NCI-H2196 treated with DMSO at 0.1 percent for 48 hours (cell line): ENCODE results near the gene REP15.
"Not testable (repeated sequence)": the region's sequence is repeated elsewhere in the genome, so short reads cannot be mapped to it uniquely, and the experiment has no call there.

Experiments used
- DNase-seq: peaks from one replicate; lab custom pipeline; 2025; ENCODE audit not compliant: unreplicated experiment; lab: John Stamatoyannopoulos, UW

Gene REP15

GRCh38 chr12:27696864-27697564, 767 bp downstream of the REP15 start:
- DNase-seq, result no peak

- peak; percentile 67 for DNase-seq
Measured at GRCh38 chr12:27703720-27704452, 7.6 kb downstream of the REP15 start.

GRCh38 chr12:27705263-27705662, 9.0 kb downstream of the REP15 start:
- no peak for DNase-seq

GRCh38 chr12:27707216-27707615, 11.0 kb downstream of the REP15 start:
- no peak for DNase-seq

GRCh38 chr12:27709212-27709931, 13.1 kb downstream of the REP15 start:
- DNase-seq, result no peak

GRCh38 chr12:27709932-27710591, 13.8 kb downstream of the REP15 start:
- DNase-seq, result peak; percentile 64

GRCh38 chr12:27710592-27711316, 14.5 kb downstream of the REP15 start, which contains the start of gene MRPS35:
Gene MRPS35 (plus strand): TSS chr12:27710832. CDS start chr12:27710844, 12 bp downstream.
- DNase-seq, result peak; percentile 97

- DNase-seq, result peak; percentile 45
Measured at GRCh38 chr12:27711317-27711682, 15.1 kb downstream of the REP15 start.

- DNase-seq, result no peak
Measured at GRCh38 chr12:27711967-27712366, 15.7 kb downstream of the REP15 start.

GRCh38 chr12:27723212-27723611, 27.0 kb downstream of the REP15 start:
- DNase-seq, result no peak

- no peak for DNase-seq
Measured at GRCh38 chr12:27730097-27730588, 33.9 kb downstream of the REP15 start.

- no peak for DNase-seq
Measured at GRCh38 chr12:27732281-27732680, 36.0 kb downstream of the REP15 start.

- DNase-seq, result peak; percentile 43
Measured at GRCh38 chr12:27733052-27733656, 36.9 kb downstream of the REP15 start.

- no peak for DNase-seq
Measured at GRCh38 chr12:27733791-27734190, 37.5 kb downstream of the REP15 start.

- not testable (repeated sequence) for DNase-seq
Measured at GRCh38 chr12:27734321-27734720, 38.1 kb downstream of the REP15 start.

GRCh38 chr12:27743601-27744000, 47.4 kb downstream of the REP15 start:
- DNase-seq, result no peak

- not testable (repeated sequence) for DNase-seq
Measured at GRCh38 chr12:27745734-27746133, 49.5 kb downstream of the REP15 start.
